ENCODE measurements around the gene RPP30. TPM values are rescaled to one million over a fixed set of nuclear protein-coding genes. Genes with fewer than 3 reads are reported as not detected.

RPP30 gene
- total RNA-seq, 1 experiment from 2014 or later: 56.8 TPM

DNA sequence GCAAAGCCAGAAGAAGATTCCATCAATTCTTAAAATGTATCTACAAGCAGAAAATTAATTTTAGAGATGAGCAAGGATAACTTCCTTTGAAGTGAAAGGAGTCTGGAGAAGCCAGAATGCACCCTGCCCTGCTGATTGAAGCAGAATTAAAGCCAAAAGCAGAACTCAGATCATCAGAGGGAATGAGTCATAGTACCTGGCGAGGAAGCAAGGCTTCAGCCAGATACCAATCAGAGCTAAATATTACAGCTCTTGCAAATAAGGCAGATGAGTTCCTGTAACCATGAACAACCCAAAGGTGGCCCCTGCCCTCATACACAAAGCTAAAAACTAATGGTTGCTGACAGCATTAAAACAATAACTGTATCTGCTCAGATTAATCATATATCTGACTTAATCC lies 24.3 kb upstream of the RPP30 start (continued):
- TF ChIP-seq, protein P1, sequence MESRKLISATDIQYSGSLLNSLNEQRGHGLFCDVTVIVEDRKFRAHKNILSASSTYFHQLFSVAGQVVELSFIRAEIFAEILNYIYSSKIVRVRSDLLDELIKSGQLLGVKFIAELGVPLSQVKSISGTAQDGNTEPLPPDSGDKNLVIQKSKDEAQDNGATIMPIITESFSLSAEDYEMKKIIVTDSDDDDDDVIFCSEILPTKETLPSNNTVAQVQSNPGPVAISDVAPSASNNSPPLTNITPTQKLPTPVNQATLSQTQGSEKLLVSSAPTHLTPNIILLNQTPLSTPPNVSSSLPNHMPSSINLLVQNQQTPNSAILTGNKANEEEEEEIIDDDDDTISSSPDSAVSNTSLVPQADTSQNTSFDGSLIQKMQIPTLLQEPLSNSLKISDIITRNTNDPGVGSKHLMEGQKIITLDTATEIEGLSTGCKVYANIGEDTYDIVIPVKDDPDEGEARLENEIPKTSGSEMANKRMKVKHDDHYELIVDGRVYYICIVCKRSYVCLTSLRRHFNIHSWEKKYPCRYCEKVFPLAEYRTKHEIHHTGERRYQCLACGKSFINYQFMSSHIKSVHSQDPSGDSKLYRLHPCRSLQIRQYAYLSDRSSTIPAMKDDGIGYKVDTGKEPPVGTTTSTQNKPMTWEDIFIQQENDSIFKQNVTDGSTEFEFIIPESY (IDR thresholded peaks at IDR 0.05; ENCODE audit: extremely low read depth, insufficient replicate concordance, low read length): no peak
- TF ChIP-seq ELF1 (IDR thresholded peaks at IDR 0.05; ENCODE audit: borderline replicate concordance, low read depth): no peak; the same call in 1 of the 2 replicates

DNA sequence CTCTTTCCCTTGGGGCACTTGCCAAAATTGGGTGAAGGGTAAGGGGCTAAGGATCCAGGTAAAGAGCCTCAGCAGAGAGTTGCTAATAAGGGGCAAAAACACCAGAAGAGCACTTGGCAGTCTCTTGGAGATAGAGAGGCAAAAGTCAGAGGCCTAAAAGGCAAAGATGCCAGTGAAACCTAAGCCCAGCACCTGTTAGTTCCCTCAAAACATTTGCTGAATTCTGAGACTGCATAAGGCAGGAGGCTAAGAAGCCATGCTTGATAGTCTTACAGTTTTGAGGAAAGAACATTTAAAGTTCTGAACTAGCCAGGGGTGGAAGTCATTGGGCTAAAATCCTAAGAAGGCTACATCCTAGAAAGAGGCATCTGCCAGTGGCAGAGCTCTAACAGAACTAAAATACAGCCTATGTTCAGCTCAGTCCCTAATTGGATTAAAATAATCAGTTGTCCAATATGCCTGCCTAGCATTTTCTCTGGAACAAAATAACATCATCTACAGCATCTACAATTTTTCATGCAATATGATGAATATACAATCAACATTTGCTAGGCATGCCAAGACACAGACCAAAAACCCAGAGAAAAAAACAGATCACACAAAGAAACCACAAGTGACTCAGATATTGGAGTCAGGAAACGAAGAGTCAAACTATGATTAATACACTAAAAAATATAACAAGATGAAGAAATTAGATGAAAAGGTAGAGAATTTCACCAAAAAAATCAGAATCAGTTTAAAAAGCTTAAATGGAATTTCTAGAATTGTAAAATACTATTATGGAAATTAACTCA lies 21.6 kb upstream of the RPP30 start:
- H3K4me1 ChIP-seq (ENCODE audit: control insufficient read depth in 1 of 2, insufficient read depth in 2 of 2, low read length in 2 of 2): peaks cover 31 to 37% of the 10 kb centered on the region in 2 experiments
- ChIA-PET RAD21 (ENCODE audit: low non-redundant PET in 1 of 2, low total read pairs in 2 of 2, uncharacterized antibody in 2 of 2, unreplicated experiment in 2 of 2) (no interaction called here), CTCF (no interaction called here), POLR2A (no interaction called here)
- TF ChIP-seq ELF1 (IDR thresholded peaks at IDR 0.05; ENCODE audit: borderline replicate concordance, low read depth) (no peak), POLR2A (IDR thresholded peaks at IDR 0.05; ENCODE audit: borderline replicate concordance, extremely low read depth, insufficient read depth, insufficient read length) (no peak), JUND (IDR thresholded peaks at IDR 0.05) (0 out of 2 replicates have a peak, but pooled peaks have one; percentile 9), EZH2 (IDR thresholded peaks at IDR 0.05) (no peak), YY1 (IDR thresholded peaks at IDR 0.05; ENCODE audit: extremely low read depth, insufficient replicate concordance, low read depth, low read length) (no peak)
- TF ChIP-seq, protein P1 (IDR thresholded peaks at IDR 0.05; ENCODE audit: extremely low read depth, insufficient replicate concordance, low read length): no peak
- no peak overlapping the region; the same call in 1 of the 2 replicates for H3K27ac ChIP-seq (ENCODE audit: low read depth, low read length)
- H3K4me3 ChIP-seq (replicated peaks in 1 of 2; ENCODE audit: low read depth in 1 of 2, low read length in 2 of 2): no peak overlapping the region
- peaks cover 5 to 13% of the 10 kb centered on the region in 2 experiments; a peak in 1 of 4 replicates for H3K9me3 ChIP-seq (ENCODE audit: control insufficient read depth in 1 of 2, insufficient read depth in 1 of 2, low read depth in 1 of 2, low read length in 2 of 2)
- 0 out of 4 replicates have a peak, but pooled peaks cover 0 to 2% of the 10 kb centered on the region in 2 experiments for H3K36me3 ChIP-seq (ENCODE audit: control insufficient read depth in 1 of 2, insufficient read depth in 2 of 2, low read length in 2 of 2)
- intact Hi-C loops (cut with micrococcal nuclease): loop anchor here (10.0 kb wide), 3 partner anchors 535 to 895 kb away; no protein-coding TSS in a partner anchor
- H3K27me3 ChIP-seq (ENCODE audit: insufficient read depth, low read length): no peaks in the 10 kb centered on the region
- ATAC-seq: no peak
- H3K79me2 ChIP-seq (ENCODE audit: insufficient read depth, low read length): peaks cover 93% of the 10 kb centered on the region
- no peak overlapping the region for H2AFZ ChIP-seq (ENCODE audit: low read depth, low read length, poor library complexity, severe bottlenecking)
- no peaks in the 10 kb centered on the region for H3K9me2 ChIP-seq (ENCODE audit: insufficient read depth)
- BruUV-seq (replicated peaks): no TSS peak
- no peak overlapping the region for H3K9ac ChIP-seq (ENCODE audit: low read length)
- H4K20me1 ChIP-seq (ENCODE audit: insufficient read depth): no peaks in the 10 kb centered on the region
- DNase-seq (ENCODE audit: low read depth, low spot score): no peak
- 0 out of 2 replicates have a peak overlapping the region, but pooled peaks have one; percentile 3 for H3K4me2 ChIP-seq (ENCODE audit: low read length)

Measured in HCT116 (cell line).